Right forelimb (tissue), 1 donor: Measurements from ENCODE around the gene DPPA4.
"Not testable (repeated sequence)": the region's sequence is repeated elsewhere in the genome, so short reads cannot be mapped to it uniquely, and the experiment has no call there.

ENCODE experiments used
- DNase-seq: peaks from one replicate; pipeline ENCODE4 v3.0.0-alpha.2; 2018

Gene DPPA4

GRCh38 chr3:109337393-109337792 lies at the start of gene DPPA4:
Gene DPPA4, minus strand, starts transcription at chr3:109337546. Its CDS starts 29 bp downstream, at chr3:109337517.
- DNase-seq, result no peak

DNA sequence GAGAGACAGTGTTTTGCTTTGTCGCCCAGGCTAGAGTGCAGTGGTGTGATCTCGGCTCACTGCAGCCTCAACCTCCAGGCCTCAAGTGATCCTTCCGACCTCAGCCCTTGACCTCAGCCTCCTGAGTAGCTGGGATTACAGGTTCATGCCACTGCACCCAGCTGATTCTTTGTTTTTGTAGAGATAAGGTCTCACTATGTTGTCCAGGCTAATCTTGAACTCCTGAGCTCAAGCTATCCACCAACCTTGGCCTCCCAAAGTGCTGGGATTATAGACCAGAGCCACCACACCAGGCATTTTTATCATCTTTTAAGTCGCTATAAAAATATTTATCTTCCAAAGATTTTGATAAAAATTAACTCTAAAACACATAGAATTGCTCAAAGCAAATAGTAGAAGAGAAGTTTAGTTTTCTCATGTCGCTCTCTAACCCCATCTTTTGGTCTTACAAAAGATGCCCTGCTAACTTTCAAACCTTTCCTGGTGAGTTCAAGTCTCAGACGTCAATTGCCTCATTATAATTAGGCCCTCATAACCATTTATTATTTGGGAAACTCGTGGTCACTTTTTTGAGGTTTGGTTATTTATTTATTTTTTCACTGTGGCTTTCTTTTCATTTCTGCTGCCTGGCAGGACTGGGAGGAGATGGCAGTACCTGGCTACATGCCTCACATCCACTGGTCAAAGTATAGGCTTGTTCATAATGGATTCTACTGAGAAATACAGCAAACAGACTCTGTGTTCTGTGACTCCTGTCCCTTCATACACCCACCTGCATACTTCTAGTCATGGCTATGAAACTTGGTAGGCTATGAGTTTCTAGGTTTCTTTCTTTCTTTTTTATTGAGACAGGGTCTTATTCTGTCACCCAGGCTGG lies 48.3 kb upstream of the DPPA4 start:
- DNase-seq, result no peak

DNA sequence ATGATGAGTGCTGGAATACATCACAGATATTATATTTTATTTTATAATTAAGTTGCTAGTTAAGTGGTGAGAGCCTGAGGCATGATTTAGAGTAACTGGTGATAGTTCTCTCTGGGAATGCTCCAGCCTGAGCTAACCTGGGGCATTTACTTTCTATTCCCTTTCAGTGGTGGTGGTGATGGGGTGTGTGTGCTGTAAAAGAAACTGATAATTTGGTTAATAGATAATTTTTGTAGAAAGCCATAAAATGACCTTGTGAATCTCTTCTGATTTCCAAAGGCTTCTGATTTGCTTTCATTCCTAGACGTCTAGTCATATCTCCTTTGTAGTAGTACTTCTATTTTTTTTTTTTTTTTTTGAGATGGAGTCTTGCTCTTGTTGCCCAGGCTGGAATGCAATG lies 46.8 kb upstream of the DPPA4 start:
- DNase-seq, result no peak

GRCh38 chr3:109382588-109382987 lies 45.2 kb upstream of the DPPA4 start:
- no peak for DNase-seq

DNA sequence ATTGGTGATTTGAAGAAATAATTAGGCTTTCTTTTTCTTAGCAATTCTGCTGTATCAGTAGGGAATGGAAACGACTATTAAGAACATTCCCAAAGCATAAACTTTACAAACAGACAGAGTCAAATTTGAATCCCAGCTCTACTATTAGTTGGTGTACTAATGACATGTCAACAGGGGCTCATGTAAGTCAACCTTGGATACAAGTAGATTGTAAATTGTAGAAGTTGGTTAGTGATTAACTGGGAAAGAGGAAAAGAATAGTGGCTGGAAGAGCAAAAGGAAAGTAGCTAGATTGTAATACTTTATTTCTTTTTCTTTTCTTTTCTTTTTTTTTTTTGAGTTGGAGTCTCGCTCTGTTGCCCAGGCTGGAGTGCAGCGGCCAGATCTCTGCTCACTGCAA lies 38.6 kb upstream of the DPPA4 start:
- no peak for DNase-seq

GRCh38 chr3:109374434-109374833 lies 37.1 kb upstream of the DPPA4 start:
- not testable (repeated sequence) for DNase-seq

- no peak for DNase-seq
Measured at GRCh38 chr3:109373933-109374332, 36.6 kb upstream of the DPPA4 start.

DNA sequence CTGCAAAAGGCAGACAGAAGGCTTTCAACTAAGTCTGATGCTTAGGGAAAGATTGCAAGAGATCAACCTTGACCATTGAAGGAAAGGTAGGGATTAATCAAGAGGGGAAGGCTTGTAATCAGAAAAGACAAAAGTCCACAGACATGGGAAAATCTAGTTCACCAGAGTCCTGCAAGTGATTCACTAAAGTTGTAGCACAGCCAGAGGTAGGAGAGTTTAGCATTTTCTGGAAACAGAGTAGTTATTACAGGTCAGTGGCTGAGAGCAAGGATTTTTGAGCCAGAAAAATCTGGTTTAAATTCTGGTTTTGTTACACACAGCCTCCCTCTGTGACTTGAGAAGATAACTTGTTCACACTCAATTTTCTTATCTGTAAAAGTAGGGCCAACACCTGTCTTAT lies 35.3 kb upstream of the DPPA4 start:
- DNase-seq, result no peak

DNA sequence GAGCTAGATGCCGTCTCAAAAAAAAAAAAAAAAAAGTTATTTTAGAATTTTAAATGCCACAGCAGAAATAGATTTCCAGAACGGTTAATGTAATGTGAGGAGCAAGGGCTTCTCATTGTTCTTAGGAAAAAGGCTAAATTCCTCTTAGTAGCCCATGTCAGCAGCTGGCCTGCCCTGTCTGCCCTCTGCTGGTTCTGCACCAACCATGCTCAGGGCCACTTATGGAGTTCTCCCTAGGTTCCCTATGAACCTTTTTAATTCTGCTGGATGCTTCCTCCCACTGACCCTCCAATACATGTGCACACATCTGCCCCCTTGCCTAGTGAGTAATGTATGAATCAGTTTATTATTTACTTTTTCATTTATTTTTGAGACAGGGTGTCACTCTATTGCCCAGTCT lies 32.2 kb upstream of the DPPA4 start:
- no peak for DNase-seq

DNA sequence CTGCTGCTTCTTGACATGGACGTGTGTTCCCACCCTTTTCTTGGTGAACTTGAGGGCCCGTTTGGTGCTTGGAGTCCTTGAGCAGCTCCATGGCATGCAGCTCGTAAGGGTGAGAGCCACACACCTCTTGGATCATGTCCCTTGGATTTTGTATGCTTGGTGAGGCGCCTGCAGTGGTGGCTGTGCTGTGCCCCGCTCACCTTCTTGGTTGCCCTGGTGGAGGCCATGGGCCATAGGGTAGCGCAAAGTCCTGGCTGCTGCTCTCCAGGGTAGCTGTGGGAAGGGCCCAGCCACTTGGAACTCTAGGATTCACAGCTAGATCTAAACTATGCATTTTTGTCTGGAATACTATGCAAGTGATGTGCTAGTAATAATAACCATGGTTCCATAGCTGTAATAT lies 26.7 kb upstream of the DPPA4 start:
- no peak for DNase-seq

GRCh38 chr3:109363634-109364033 lies 26.3 kb upstream of the DPPA4 start:
- DNase-seq, result no peak

DNA sequence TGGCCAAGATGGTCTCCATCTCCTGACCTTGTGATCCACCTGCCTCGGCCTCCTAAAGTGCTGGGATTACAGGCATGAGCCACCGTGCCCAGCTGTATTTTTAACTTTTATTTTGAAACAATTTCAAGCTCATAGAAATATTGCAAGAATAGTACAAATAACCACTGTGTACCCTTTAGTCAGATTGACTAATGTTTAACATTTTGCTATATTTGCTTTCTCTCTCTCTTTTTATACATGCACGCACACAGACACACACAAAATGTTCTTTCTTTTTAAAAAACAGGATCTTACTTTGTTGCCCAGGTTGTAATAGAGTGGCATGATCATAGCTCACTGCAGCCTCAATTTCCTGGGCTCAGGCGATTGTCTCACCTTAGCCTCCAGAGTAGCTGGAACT lies 25.5 kb upstream of the DPPA4 start:
- no peak for DNase-seq

GRCh38 chr3:109358809-109359208 lies 21.5 kb upstream of the DPPA4 start:
- DNase-seq, result not testable (repeated sequence)

DNA sequence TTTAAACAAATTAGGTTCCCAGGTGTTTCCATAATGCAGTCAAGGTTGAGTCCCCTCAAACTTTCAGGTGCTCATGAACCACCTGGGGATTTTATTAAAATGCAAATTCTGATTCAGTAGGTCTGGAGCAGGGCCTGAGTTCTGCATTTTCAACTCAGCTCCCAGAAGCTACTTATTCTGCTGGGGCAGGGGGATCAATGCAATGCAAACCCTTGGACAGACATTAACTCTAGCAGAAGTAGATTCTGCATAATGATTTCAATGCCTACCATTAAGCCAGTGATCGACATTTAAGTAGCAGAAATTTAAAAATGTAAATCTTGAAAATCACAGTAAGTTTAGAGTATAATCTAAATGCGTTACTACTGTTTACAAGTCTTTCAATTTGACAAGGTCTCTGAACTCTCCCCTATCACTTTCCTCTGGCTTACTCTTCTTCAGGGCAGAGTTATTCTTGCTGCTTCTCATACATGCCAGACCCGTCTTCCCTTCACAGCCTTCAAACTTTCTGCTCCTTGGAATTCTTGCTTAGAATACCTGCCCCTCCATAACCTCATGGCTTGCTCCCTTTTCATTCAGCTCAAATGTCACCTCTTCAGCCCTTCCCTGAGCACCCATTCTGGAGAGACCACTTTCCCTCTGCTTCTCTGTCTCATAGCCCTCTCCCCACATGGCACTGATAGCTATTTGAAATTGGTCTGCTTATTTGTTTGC lies 19.3 kb upstream of the DPPA4 start:
- no peak for DNase-seq

DNA sequence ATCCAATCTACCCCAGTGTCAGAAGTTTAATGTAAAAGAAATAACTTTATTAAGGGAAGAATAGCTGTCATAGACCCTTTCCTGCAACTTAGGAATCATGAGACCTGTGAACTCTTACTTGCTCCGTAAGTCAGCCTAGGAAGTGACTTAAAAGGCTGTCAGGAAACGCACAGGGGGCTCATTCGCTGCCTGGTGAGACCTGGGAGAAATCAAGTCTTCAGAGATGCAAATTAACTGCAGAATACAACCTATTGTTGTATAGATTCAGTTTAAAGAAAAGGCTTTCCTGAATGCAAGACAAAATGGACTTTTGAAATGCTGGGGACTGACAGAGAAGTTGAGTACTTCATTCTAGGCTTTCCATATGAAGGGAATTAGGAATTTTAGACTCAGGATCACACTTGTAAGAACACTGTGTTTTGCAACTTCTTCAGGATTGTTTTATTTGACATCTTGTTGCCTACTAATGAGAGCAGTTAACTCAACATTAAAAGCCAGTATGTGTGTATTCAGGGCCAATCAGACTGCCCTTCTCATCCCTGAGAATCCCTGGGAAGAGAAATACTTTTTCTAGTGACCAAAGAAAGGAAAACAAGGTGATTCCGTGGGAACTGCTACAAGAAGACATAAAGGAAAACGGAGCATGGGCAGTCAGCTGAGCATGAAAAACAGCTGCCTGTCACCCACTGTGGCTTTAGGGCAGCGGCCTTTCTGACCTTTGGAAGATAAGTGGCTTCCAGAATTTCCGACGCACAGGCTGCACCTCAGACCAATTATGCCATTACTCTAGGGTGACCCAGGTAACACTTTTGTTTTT lies 18.5 kb upstream of the DPPA4 start:
- no peak for DNase-seq

- DNase-seq, result no peak
Measured at GRCh38 chr3:109353057-109353456, 15.7 kb upstream of the DPPA4 start.

DNA sequence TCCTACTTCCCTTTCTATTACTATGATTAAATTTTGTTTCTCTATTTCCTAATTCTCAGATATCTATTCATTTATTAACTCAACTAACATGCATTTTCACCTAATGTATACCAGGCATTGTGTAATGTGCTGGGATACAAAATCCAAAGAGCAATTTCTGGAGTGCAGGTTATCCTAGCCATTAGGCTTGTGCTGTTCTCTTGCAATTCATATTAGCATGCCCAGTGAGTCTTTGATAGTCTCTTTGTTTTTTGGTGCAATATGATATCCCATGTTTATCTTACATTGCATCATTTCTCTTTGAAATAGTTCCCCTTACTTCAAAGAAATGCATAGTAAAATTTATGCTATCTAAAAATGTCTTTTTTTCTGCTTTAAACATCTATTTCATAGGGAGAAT lies 13.9 kb upstream of the DPPA4 start:
- DNase-seq, result no peak

DNA sequence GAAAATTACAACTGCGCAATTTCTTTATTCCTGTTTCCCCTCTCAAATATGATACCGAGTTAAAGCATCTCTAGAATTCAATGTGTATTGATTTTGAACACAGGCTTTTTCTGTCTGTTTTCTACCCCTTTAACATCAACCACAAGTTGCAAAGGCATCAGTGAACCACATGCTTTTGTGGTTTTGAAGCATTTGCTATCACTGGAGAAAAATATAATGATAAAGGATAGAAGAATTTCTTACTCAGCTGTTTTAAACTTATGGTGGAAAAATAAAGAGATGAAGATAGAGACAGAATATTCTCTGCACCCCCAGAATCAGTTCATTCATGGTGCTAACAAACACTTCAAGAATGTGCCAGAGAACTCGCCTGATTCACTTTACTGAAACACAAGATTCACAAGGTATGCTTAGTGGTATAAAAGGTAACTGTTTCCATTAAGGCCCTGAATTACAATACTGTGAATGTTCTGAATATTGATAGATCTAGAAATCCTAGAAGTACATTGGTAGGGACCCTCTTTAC lies 9.5 kb upstream of the DPPA4 start:
- DNase-seq, result no peak

GRCh38 chr3:109346099-109346498 lies 8.8 kb upstream of the DPPA4 start:
- DNase-seq, result no peak

GRCh38 chr3:109339714-109340648 lies 2.6 kb upstream of the DPPA4 start:
- no peak for DNase-seq

- DNase-seq, result no peak
Measured at GRCh38 chr3:109339197-109339596, 1.9 kb upstream of the DPPA4 start.

DNA sequence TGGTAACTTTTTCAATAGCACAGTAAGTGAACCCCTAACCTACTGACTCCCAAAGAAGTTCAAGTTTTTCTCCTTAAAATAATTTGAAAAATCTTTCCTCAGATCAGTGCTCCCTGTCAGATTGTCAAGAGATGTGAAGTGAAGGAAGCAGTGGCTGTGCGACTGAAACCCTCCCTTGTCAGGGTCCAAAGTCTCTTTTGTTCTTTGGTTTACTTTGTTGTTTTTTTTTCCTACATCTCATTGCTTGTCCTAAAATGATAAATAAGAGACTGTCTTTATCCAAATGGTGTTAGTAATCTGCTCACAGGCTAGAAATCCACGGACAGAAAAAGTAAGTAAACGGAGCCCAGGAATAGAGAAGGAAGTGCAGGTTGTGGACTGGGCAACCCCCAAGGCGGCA lies 976 bp upstream of the DPPA4 start:
- DNase-seq, result no peak
